ENCODE measurements around the gene ANKS3.

Gene ANKS3

DNA sequence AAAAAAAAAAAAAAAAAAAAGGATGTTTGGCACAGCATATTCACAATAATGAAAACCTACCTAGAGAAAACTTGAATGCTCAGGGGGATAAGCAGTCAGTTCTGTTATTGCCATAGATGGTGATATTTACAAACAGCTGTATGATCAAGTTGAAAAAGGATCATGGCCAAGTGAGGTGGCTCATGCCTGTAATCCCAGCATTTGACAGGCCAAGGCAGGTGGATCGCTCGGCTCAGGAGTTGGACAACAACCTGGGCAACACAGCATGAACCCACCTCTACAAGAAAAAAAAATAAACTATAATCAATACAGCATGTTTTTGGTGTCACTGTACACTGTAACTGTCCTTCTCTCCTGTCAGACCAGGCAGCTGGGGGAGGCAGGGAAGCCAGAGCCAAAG, 19.1 kb downstream of the ANKS3 start:
- no peak for TF ChIP-seq MYC (IDR thresholded peaks at IDR 0.05; ENCODE audit: low read depth, low read length)
- TF ChIP-seq, protein P1, sequence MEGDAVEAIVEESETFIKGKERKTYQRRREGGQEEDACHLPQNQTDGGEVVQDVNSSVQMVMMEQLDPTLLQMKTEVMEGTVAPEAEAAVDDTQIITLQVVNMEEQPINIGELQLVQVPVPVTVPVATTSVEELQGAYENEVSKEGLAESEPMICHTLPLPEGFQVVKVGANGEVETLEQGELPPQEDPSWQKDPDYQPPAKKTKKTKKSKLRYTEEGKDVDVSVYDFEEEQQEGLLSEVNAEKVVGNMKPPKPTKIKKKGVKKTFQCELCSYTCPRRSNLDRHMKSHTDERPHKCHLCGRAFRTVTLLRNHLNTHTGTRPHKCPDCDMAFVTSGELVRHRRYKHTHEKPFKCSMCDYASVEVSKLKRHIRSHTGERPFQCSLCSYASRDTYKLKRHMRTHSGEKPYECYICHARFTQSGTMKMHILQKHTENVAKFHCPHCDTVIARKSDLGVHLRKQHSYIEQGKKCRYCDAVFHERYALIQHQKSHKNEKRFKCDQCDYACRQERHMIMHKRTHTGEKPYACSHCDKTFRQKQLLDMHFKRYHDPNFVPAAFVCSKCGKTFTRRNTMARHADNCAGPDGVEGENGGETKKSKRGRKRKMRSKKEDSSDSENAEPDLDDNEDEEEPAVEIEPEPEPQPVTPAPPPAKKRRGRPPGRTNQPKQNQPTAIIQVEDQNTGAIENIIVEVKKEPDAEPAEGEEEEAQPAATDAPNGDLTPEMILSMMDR (IDR thresholded peaks at IDR 0.05; ENCODE audit: low read depth, low read length), result no peak
- TF ChIP-seq, protein P2, sequence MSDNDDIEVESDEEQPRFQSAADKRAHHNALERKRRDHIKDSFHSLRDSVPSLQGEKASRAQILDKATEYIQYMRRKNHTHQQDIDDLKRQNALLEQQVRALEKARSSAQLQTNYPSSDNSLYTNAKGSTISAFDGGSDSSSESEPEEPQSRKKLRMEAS (IDR thresholded peaks at IDR 0.05; ENCODE audit: low read depth, low read length), result no peak
- TF ChIP-seq POLR2A (IDR thresholded peaks at IDR 0.05; ENCODE audit: extremely low read depth, insufficient read length), result no peak
- H3K4me3 ChIP-seq (ENCODE audit: low read depth, low read length), result no peak overlapping the region
- DNase-seq (ENCODE audit: low read depth), result no peak

DNA sequence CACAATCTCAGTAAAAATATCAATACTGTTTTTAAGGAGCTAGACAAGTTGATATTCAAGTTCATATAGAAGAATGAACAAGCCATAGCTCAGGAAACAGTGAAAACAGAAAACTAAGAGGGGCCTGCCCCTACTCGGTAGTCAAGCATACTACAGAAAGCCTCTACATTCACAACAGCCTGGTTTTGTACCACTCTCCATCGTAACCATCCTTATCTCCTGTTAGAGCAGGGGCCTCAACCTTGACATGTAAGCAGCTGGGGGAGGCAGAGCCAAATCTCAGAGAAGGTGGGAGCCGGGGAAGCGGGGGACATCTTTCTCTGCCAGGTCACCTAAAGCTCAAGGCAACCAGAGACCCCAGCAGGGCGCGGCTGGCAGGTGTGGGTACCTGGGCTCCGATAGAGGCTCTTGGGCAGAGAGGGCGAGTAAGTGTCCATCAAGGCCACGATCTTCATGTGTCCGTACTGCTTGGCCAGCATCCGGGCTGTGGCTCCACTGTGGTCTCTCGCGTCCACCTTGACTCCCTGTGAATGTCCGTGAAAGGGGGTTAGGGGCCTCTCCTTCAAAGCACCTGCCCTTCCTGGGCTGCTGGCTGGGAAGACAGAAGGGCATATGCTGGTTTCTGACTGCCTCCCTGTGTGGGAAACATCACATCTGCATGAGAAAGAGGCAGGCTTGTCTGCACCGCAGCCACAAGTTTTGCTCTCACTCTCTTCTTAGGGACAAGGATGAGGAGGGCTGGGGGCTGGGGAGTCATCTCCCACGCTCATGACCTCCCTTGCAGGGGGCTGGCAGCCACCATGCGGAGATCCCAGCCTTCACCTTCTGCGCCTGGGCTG, 20.2 kb downstream of the ANKS3 start:
- TF ChIP-seq, protein P2 (IDR thresholded peaks at IDR 0.05; ENCODE audit: low read depth, low read length), result no peak
- TF ChIP-seq, protein P1 (IDR thresholded peaks at IDR 0.05; ENCODE audit: low read depth, low read length), result no peak
- TF ChIP-seq POLR2A (IDR thresholded peaks at IDR 0.05; ENCODE audit: extremely low read depth, insufficient read length), result no peak
- TF ChIP-seq MYC (IDR thresholded peaks at IDR 0.05; ENCODE audit: low read depth, low read length), result no peak
- no peak overlapping the region for H3K4me3 ChIP-seq (ENCODE audit: low read depth, low read length)
- no peak for DNase-seq (ENCODE audit: low read depth)

DNA sequence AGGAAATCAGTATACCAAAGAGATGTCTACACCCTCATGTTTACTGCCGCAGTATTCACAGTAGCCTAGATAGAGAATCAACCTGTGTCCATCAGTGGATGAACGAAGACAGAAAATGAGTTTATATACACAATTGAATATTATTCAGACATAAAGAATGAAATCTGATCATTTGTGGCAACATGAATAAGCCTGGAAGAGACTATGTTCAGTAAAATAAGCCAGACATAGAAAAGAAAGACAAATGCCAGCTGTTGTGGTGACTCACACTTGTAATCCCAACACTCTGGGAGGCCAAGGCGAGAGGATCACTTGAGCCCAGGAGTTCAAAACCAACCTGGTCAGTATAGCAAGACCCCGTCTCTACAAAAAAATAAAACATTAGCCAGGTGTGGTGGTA, 24.6 kb downstream of the ANKS3 start:
- no peak overlapping the region for H3K4me3 ChIP-seq (ENCODE audit: low read depth, low read length)
- TF ChIP-seq POLR2A (IDR thresholded peaks at IDR 0.05; ENCODE audit: extremely low read depth, insufficient read length), result no peak
- no peak for TF ChIP-seq MYC (IDR thresholded peaks at IDR 0.05; ENCODE audit: low read depth, low read length)
- TF ChIP-seq, protein P1 (IDR thresholded peaks at IDR 0.05; ENCODE audit: low read depth, low read length), result no peak
- TF ChIP-seq, protein P2 (IDR thresholded peaks at IDR 0.05; ENCODE audit: low read depth, low read length), result no peak
- no peak for DNase-seq (ENCODE audit: low read depth)

DNA sequence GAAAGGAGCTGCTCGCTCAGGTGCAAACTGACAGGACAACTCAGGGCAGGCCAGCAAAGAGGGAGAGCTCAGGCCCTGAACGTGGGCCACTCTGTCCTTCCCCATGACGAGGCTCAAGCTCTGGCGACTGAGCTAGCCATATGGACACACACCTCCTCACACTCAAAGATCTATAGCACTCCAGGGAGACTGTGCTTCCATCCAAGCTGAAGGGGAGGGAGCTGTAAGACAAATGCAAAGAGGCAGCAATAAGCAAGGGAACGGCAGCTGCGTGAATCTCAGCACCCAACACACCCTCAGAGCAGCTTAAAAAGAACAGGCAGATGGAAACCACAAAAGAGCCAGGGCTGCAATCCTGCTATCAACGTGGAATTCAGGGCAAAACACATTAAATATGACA, 27.2 kb downstream of the ANKS3 start:
- TF ChIP-seq, protein P1 (IDR thresholded peaks at IDR 0.05; ENCODE audit: low read depth, low read length), result no peak
- TF ChIP-seq, protein P2 (IDR thresholded peaks at IDR 0.05; ENCODE audit: low read depth, low read length), result no peak
- TF ChIP-seq MYC (IDR thresholded peaks at IDR 0.05; ENCODE audit: low read depth, low read length) (no peak), POLR2A (IDR thresholded peaks at IDR 0.05; ENCODE audit: extremely low read depth, insufficient read length) (no peak)
- H3K4me3 ChIP-seq (ENCODE audit: low read depth, low read length), result no peak overlapping the region
- no peak for DNase-seq (ENCODE audit: low read depth)

DNA sequence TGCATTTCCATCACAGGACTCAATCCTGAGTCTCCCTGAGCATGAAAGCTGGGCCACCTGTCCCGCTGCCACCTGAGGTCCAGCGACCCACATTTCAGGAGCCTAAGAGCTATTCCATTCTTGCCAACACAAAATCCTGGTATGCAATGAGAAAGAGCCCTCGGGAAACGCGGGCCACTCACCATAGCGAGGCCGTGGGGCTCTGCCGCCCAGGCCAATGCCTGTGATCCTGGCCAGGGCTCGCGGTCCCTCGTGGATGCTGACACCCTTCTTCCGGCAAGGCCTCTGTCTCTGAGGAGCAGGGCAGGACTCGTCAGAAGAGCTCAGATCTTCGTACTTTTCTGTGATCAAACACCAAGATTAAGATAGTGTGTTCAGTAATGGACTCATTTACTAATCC, 29.2 kb downstream of the ANKS3 start:
- TF ChIP-seq, protein P1 (IDR thresholded peaks at IDR 0.05; ENCODE audit: low read depth, low read length), result no peak
- TF ChIP-seq MYC (IDR thresholded peaks at IDR 0.05; ENCODE audit: low read depth, low read length), result no peak
- no peak for TF ChIP-seq POLR2A (IDR thresholded peaks at IDR 0.05; ENCODE audit: extremely low read depth, insufficient read length)
- TF ChIP-seq, protein P2 (IDR thresholded peaks at IDR 0.05; ENCODE audit: low read depth, low read length), result no peak
- H3K4me3 ChIP-seq (ENCODE audit: low read depth, low read length), result no peak overlapping the region

More for the DNA sequence above, 29.2 kb downstream of the ANKS3 start:
- no peak for DNase-seq (ENCODE audit: low read depth)

Data from NB4 (cell line).